H1 (cell line): ENCODE data around the gene RPS6KA5. TPM values are rescaled to one million over a fixed set of nuclear protein-coding genes. Genes with fewer than 3 reads are reported as not detected.

Source experiments
- CTCF ChIA-PET: fragments of 300-600 bp; sonication (Branson Sonifier 250); formaldehyde crosslinking; loops from one replicate; lab custom pipeline; 2021; ENCODE audit not compliant: partially characterized antibody; lab: Charles Lee
- POLR2A ChIA-PET: fragments of 300-600 bp; sonication (Branson Sonifier 250); formaldehyde crosslinking; loops from one replicate; lab custom pipeline; 2021; ENCODE audit warnings: inconsistent platforms; ENCODE audit not compliant: partially characterized antibody; lab: Charles Lee
- DNase-seq, 2 experiments: peaks; one replicate each; pipeline versions ENCODE4 v3.0.0 to v3.0.0-alpha.2; 2010 to 2022; ENCODE audit warnings: low spot score in 2 of 2, low read depth in 1 of 2, mixed read lengths in 1 of 2
- FAIRE-seq: peaks from 2 replicates; lab custom pipeline; 2011; peaks lifted over from hg19 to GRCh38; lab: Jason Lieb, UNC
- H2AFZ ChIP-seq: 2 replicates; pipeline ENCODE4 v1.8.1; 2012; ENCODE audit warnings: low read length, inconsistent platforms
- H2AK5ac ChIP-seq: 2 replicates; pipeline ENCODE4 v1.6.1; 2013; ENCODE audit warnings: low read depth, low read length
- H2BK120ac ChIP-seq: replicated peaks from 2 replicates; pipeline ENCODE3; 2013; ENCODE audit warnings: low read depth, low read length, inconsistent platforms
- H2BK12ac ChIP-seq: 2 replicates; pipeline ENCODE4 v1.6.1; 2013; ENCODE audit warnings: low read depth, low read length
- H2BK15ac ChIP-seq: 2 replicates; pipeline ENCODE4 v1.6.1; 2013; ENCODE audit warnings: low read length
- H2BK20ac ChIP-seq: 2 replicates; pipeline ENCODE4 v1.6.1; 2013; ENCODE audit warnings: low read length
- H2BK5ac ChIP-seq: 2 replicates; pipeline ENCODE4 v1.6.1; 2013; ENCODE audit warnings: low read depth, low read length
- H3K14ac ChIP-seq: 2 replicates; pipeline ENCODE4 v1.6.1; 2013; ENCODE audit warnings: inconsistent platforms; ENCODE audit not compliant: insufficient read length
- H3K18ac ChIP-seq: 2 replicates; pipeline ENCODE4 v1.6.1; 2013; ENCODE audit warnings: low read length; ENCODE audit errors: extremely low read depth
- H3K23ac ChIP-seq: 2 replicates; pipeline ENCODE4 v1.6.1; 2013; ENCODE audit warnings: inconsistent platforms; ENCODE audit not compliant: insufficient read length
- H3K23me2 ChIP-seq: 2 replicates; pipeline ENCODE4 v1.6.1; 2013; ENCODE audit warnings: low read depth, low read length
- H3K27ac ChIP-seq: 2 replicates; pipeline ENCODE4 v1.6.1; 2011; ENCODE audit warnings: low read depth, low read length, inconsistent platforms
- H3K27me3 ChIP-seq, 4 experiments: replicated peaks in 1 of 4; 1 replicate in 1 of 4; 2 replicates in 3 of 4; pipeline versions ENCODE4 v1.6.1 to v1.8.1; 2011 to 2013; ENCODE audit warnings: low read length in 3 of 4, mild to moderate bottlenecking in 3 of 4, inconsistent platforms in 2 of 4, mixed read lengths in 2 of 4, moderate library complexity in 1 of 4; ENCODE audit not compliant: control insufficient read depth in 3 of 4, insufficient read depth in 3 of 4; ENCODE audit errors: extremely low read depth in 1 of 4
- H3K36me3 ChIP-seq, 4 experiments: 2 replicates each; pipeline versions ENCODE4 v1.6.1 to v1.8.1; 2011 to 2013; ENCODE audit warnings: mild to moderate bottlenecking in 4 of 4, low read length in 3 of 4, moderate library complexity in 2 of 4, control low read depth in 1 of 4, inconsistent platforms in 1 of 4; ENCODE audit not compliant: insufficient read depth in 4 of 4, control insufficient read depth in 2 of 4
- H3K4ac ChIP-seq: replicated peaks from 2 replicates; pipeline ENCODE3; 2013; ENCODE audit warnings: low read length, low read depth, mixed read lengths, inconsistent platforms; ENCODE audit not compliant: insufficient read length
- H3K4me1 ChIP-seq, 4 experiments: replicated peaks in 1 of 4; 1 replicate in 1 of 4; 2 replicates in 3 of 4; pipeline versions ENCODE4 v1.6.1 to v1.8.1; 2011 to 2013; ENCODE audit warnings: low read length in 3 of 4, inconsistent platforms in 2 of 4, mixed read lengths in 1 of 4; ENCODE audit not compliant: insufficient read depth in 4 of 4, control insufficient read depth in 3 of 4
- H3K4me2 ChIP-seq, 2 experiments: 2 replicates each; pipeline versions ENCODE4 v1.6.1 to v1.8.1; 2011 to 2013; ENCODE audit warnings: low read depth in 2 of 2, low read length in 2 of 2, control low read depth in 1 of 2, inconsistent platforms in 1 of 2, mild to moderate bottlenecking in 1 of 2; ENCODE audit not compliant: insufficient read depth in 1 of 2
- H3K4me3 ChIP-seq, 4 experiments: fragments of 200-600, 300-600 bp in 1 of 4; sonication (generic), shearing (Covaris generic), sonication (Bioruptor Twin) in 1 of 4; 2 replicates each; pipeline versions ENCODE4 v1.5.1 to v1.8.1; 2011 to 2016; ENCODE audit warnings: low read length in 4 of 4, low read depth in 3 of 4, control low read depth in 2 of 4, inconsistent platforms in 2 of 4, mild to moderate bottlenecking in 2 of 4, mixed read lengths in 1 of 4, moderate library complexity in 1 of 4; ENCODE audit not compliant: insufficient read depth in 2 of 4; ENCODE audit errors: extremely low read depth in 1 of 4
- H3K56ac ChIP-seq: replicated peaks from 2 replicates; pipeline ENCODE3; 2013; ENCODE audit warnings: low read depth, mild to moderate bottlenecking, mixed read lengths, low read length, inconsistent platforms; ENCODE audit not compliant: insufficient read length
- H3K79me1 ChIP-seq: 2 replicates; pipeline ENCODE4 v1.6.1; 2013; ENCODE audit warnings: low read depth, low read length, control low read depth
- H3K79me2 ChIP-seq, 2 experiments: 2 replicates each; pipeline versions ENCODE4 v1.6.1 to v1.8.1; 2012 to 2013; ENCODE audit warnings: low read length in 2 of 2, mild to moderate bottlenecking in 2 of 2, inconsistent platforms in 1 of 2; ENCODE audit not compliant: insufficient read depth in 2 of 2, control insufficient read depth in 1 of 2
- H3K9ac ChIP-seq, 4 experiments: replicated peaks in 1 of 4; 1 replicate in 1 of 4; 2 replicates in 3 of 4; pipeline versions ENCODE4 v1.6.1 to v1.8.1; 2011 to 2013; ENCODE audit warnings: low read depth in 3 of 4, low read length in 3 of 4, control low read depth in 2 of 4, mild to moderate bottlenecking in 2 of 4, moderate library complexity in 2 of 4, inconsistent platforms in 1 of 4; ENCODE audit errors: extremely low read depth in 1 of 4
- H3K9me3 ChIP-seq, 2 experiments: 2 replicates each; pipeline versions ENCODE4 v1.6.1 to v1.8.1; 2012 to 2013; ENCODE audit warnings: mild to moderate bottlenecking in 2 of 2, moderate library complexity in 2 of 2, control low read depth in 1 of 2, inconsistent platforms in 1 of 2, low read depth in 1 of 2, low read length in 1 of 2, mixed read lengths in 1 of 2; ENCODE audit not compliant: insufficient read depth in 2 of 2
- H4K20me1 ChIP-seq, 2 experiments: replicated peaks in 1 of 2; 2 replicates each; pipeline versions ENCODE3 to v1.8.1; 2011 to 2013; ENCODE audit warnings: inconsistent platforms in 2 of 2, low read length in 2 of 2, mild to moderate bottlenecking in 1 of 2; ENCODE audit not compliant: insufficient read depth in 2 of 2, control insufficient read depth in 1 of 2
- H4K5ac ChIP-seq: 2 replicates; pipeline ENCODE4 v1.6.1; 2013; ENCODE audit warnings: low read length, low read depth, mixed read lengths, inconsistent platforms; ENCODE audit not compliant: insufficient read length
- H4K8ac ChIP-seq: 2 replicates; pipeline ENCODE4 v1.8.0; 2013; ENCODE audit warnings: mild to moderate bottlenecking, moderate library complexity, low read length, inconsistent platforms; ENCODE audit not compliant: insufficient read depth; ENCODE audit errors: extremely low read depth
- H4K91ac ChIP-seq: replicated peaks from 2 replicates; pipeline ENCODE3; 2013; ENCODE audit warnings: low read length, mixed read lengths, inconsistent platforms; ENCODE audit not compliant: insufficient read length
- JUND ChIP-seq: IDR thresholded peaks from 2 replicates; pipeline ENCODE4 v1.6.1; 2011; ENCODE audit warnings: mild to moderate bottlenecking, improper control_type of control experiment, low read length
- KDM4A ChIP-seq: IDR thresholded peaks from one replicate; pipeline ENCODE4 v1.7.1; 2012; ENCODE audit warnings: low read depth, mild to moderate bottlenecking, moderate library complexity, low read length, inconsistent platforms; ENCODE audit not compliant: severe bottlenecking
- RBBP5 ChIP-seq: IDR thresholded peaks from 2 replicates; pipeline ENCODE4 v1.7.1; 2012; ENCODE audit warnings: low read depth, mild to moderate bottlenecking, inconsistent platforms, low read length, moderate library complexity, borderline replicate concordance
- RXRA ChIP-seq: IDR thresholded peaks from 2 replicates; pipeline ENCODE4 v1.6.1; 2011; ENCODE audit warnings: low read depth, mild to moderate bottlenecking, low read length, moderate library complexity; ENCODE audit not compliant: insufficient read depth
- SIRT6 ChIP-seq: IDR thresholded peaks from one replicate; pipeline ENCODE4 v1.7.1; 2012; ENCODE audit warnings: low read length, inconsistent platforms
- USF2 ChIP-seq: IDR thresholded peaks from 2 replicates; pipeline ENCODE4 v1.6.1; 2011; ENCODE audit warnings: low read length, improper control_type of control experiment
- polyA plus RNA-seq, 7 experiments: library from polyadenylated mRNA; depleted of rRNA in 3 of 7; stranded (reverse) in 5 of 7; unstranded in 2 of 7; fragments of >200 nt in 5 of 7; fragments of 200-250 nt in 2 of 7; gene quantifications; 1 replicate in 5 of 7; 2 replicates in 1 of 7; 4 replicates in 1 of 7; pipeline versions ENCODE4 v1.2.1 to v1.2.3, GENCODE V29; 2011 to 2013; ENCODE audit warnings: missing spikeins in 2 of 7, mixed read lengths in 2 of 7
- total RNA-seq: library from RNA; stranded (reverse); fragmentation: NEBNext Ultra II Directional; extraction: Animal tissue kit (Norgen Biotek cat#: 25700); gene quantifications from 2 replicates; pipeline ENCODE4 v1.2.1, GENCODE V29; 2021

The RPS6KA5 gene
- total and polyA plus RNA-seq, 2 of the 8 experiments (the other 6 are each of a cell fraction or from before 2014, with no cell fraction given) = 0.85 to 3.1 TPM

- FAIRE-seq = no peak
- no peak overlapping the region for H3K27ac ChIP-seq
- H3K79me1 ChIP-seq = no peaks in the 10 kb centered on the region
- no peak overlapping the region for H4K8ac ChIP-seq
- no peak overlapping the region for H4K5ac ChIP-seq
- no peak overlapping the region for H2BK120ac ChIP-seq
- no peak overlapping the region for H3K18ac ChIP-seq
- H3K4ac ChIP-seq = no peak overlapping the region
- no peaks in the 10 kb centered on the region for H3K79me2 ChIP-seq
- no peak overlapping the region for H2BK12ac ChIP-seq
- no peaks in the 10 kb centered on the region for H3K4me1 ChIP-seq
- no peak overlapping the region for H2BK5ac ChIP-seq
- H2AFZ ChIP-seq = no peak overlapping the region
- ChIA-PET POLR2A (no interaction called here), CTCF (interaction anchor here (5.4 kb wide), 1 partner anchor 269 kb away, joined by 118 read pairs; no protein-coding TSS in a partner anchor)
- no peak overlapping the region for H3K9ac ChIP-seq
- H3K4me2 ChIP-seq = no peak overlapping the region
- H3K23ac ChIP-seq = no peak overlapping the region
- TF ChIP-seq USF2 (no peak), RBBP5 (no peak), JUND (no peak), KDM4A (no peak), SIRT6 (no peak), RXRA (no peak)
- no peak for DNase-seq
- no peak overlapping the region for H2BK15ac ChIP-seq
- no peak overlapping the region for H2AK5ac ChIP-seq
- H3K4me3 ChIP-seq = no peak overlapping the region
- no peaks in the 10 kb centered on the region for H3K23me2 ChIP-seq
- H2BK20ac ChIP-seq = no peak overlapping the region
- no peak overlapping the region for H4K91ac ChIP-seq
- H3K9me3 ChIP-seq = no peaks in the 10 kb centered on the region
- no peak overlapping the region for H3K56ac ChIP-seq
- no peaks in the 10 kb centered on the region for H4K20me1 ChIP-seq
- H3K36me3 ChIP-seq = no peaks in the 10 kb centered on the region
- H3K27me3 ChIP-seq = no peaks in the 10 kb centered on the region
- no peak overlapping the region for H3K14ac ChIP-seq
Observed at GRCh38 chr14:90905531-90905930, 154.9 kb downstream of the RPS6KA5 start.
